Left ventricle myocardium superior (tissue), 1 donor: ENCODE data around the gene SOAT1. TPM values are rescaled to one million over a fixed set of nuclear protein-coding genes. Genes with fewer than 3 reads are reported as not detected.

ENCODE experiments used
- total RNA-seq: library from RNA; stranded (reverse); fragmentation: NEBNext Ultra II Directional; extraction: Animal tissue kit (Norgen Biotek cat#: 25700); gene quantifications from one replicate; pipeline ENCODE4 v1.2.1, GENCODE V29; 2021
- donor health status: DM: no; HTN: yes; CAD: no; lungs with severe emphysema.

SOAT1 gene
- total RNA-seq, 1 donor from 2014 or later = 9.7 TPM

Other genes with a start within 250 kb of the SOAT1 start
- 8.7 TPM for gene TOR3A, start 211.7 kb upstream of the SOAT1 start, total RNA-seq
- gene ABL2, start 64.1 kb upstream of the SOAT1 start, total RNA-seq = 8.4 TPM
- not detected for gene AXDND1, start 72.2 kb downstream of the SOAT1 start, total RNA-seq